Muscle of leg (tissue), 11 donors: ENCODE results near the gene TSPAN4. TPM values are rescaled to one million over a fixed set of nuclear protein-coding genes. Genes with fewer than 3 reads are reported as not detected.

Source experiments
- DNase-seq: peaks from one replicate; pipeline ENCODE4 v3.0.0; 2013
- H3K27ac ChIP-seq: one replicate; pipeline ENCODE4 v1.5.1; 2013; ENCODE audit warnings: mild to moderate bottlenecking, low read length, control low read depth
- H3K27me3 ChIP-seq: one replicate; pipeline ENCODE4 v1.6.1; 2013; ENCODE audit warnings: low read length; ENCODE audit not compliant: control insufficient read depth, insufficient read depth
- H3K36me3 ChIP-seq: one replicate; pipeline ENCODE4 v1.6.1; 2013; ENCODE audit warnings: low read length; ENCODE audit not compliant: control insufficient read depth, insufficient read depth
- H3K4me1 ChIP-seq: one replicate; pipeline ENCODE4 v1.6.1; 2013; ENCODE audit warnings: low read length; ENCODE audit not compliant: control insufficient read depth, insufficient read depth
- H3K4me3 ChIP-seq: one replicate; pipeline ENCODE4 v1.5.1; 2013; ENCODE audit warnings: low read length, control low read depth
- H3K9me3 ChIP-seq: replicated peaks from 2 replicates; pipeline ENCODE4 v1.6.1; 2013; ENCODE audit warnings: low read depth, low read length; ENCODE audit not compliant: control insufficient read depth
- WGBS: methylation state at CpG from one replicate; pipeline ENCODE4 v1.1.5; 2013; ENCODE audit warnings: missing lambda C conversion rate; ENCODE audit not compliant: insufficient coverage; 5-methylcytosine and 5-hydroxymethylcytosine counted together
- polyA plus RNA-seq, 8 donors: library from polyadenylated mRNA; unstranded; fragments of 120-200 nt; gene quantifications; one replicate each; pipeline versions ENCODE4 v1.2.1 to v1.2.3, GENCODE V29; 2013; ENCODE audit warnings: inconsistent platforms in 1 of 8, low replicate concordance in 1 of 8; ENCODE audit not compliant: insufficient read length in 8 of 8, insufficient read depth in 1 of 8
- total RNA-seq: library from RNA; stranded (reverse); fragments of 120-200 nt; gene quantifications from one replicate; pipeline ENCODE4 v1.2.4, GENCODE V29; 2013

TSPAN4 gene
- total and polyA plus RNA-seq, 9 donors: 48.0 to 75.9 (median 63.3) TPM

GRCh38 chr11:860234-861104 is 17.8 kb downstream of the TSPAN4 start:
- 82% methylated on average over 16 of the region's 21 CpGs for WGBS

GRCh38 chr11:861105-861479 is 18.4 kb downstream of the TSPAN4 start:
- Histone ChIP-seq H3K27ac (no peak overlapping the region), H3K27me3 (no peaks in the 10 kb centered on the region), H3K9me3 (no peaks in the 10 kb centered on the region), H3K4me3 (no peak overlapping the region), H3K4me1 (peaks cover 45% of the 10 kb centered on the region), H3K36me3 (peaks cover 17% of the 10 kb centered on the region)
- WGBS: 91% methylated on average over 11 of the region's 14 CpGs
- no peak for DNase-seq

More at GRCh38 chr11:860234-861104, 17.8 kb downstream of the TSPAN4 start:
- Histone ChIP-seq H3K27me3 (no peaks in the 10 kb centered on the region), H3K27ac (no peak overlapping the region), H3K4me1 (peaks cover 51% of the 10 kb centered on the region), H3K4me3 (no peak overlapping the region), H3K9me3 (no peaks in the 10 kb centered on the region), H3K36me3 (peaks cover 10% of the 10 kb centered on the region)
- DNase-seq: no peak

- DNase-seq: no peak
- 29% methylated on average over 20 of the region's 20 CpGs for WGBS
- H3K4me1 ChIP-seq: peaks cover 34% of the 10 kb centered on the region
- no peaks in the 10 kb centered on the region for H3K27me3 ChIP-seq
- no peaks in the 10 kb centered on the region for H3K9me3 ChIP-seq
- peaks cover 26% of the 10 kb centered on the region for H3K36me3 ChIP-seq
- no peak overlapping the region for H3K4me3 ChIP-seq
- H3K27ac ChIP-seq: no peak overlapping the region
Observed at GRCh38 chr11:862081-862661, 19.5 kb downstream of the TSPAN4 start.

DNA sequence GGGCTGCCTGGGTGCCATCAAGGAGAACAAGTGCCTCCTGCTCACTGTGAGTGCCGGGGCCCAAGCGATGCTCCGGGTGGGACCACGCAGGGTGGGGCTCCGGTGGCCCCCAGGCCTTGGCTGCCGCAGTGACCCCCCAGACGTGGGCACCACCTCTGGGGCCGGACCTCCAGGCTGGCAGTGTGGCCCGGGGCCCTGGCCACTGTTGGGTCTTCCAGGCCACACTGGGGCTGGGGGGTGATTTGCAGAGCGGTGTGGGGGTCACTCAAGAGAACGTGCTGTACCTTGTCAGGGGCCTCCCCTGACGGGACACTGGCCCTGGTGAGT is 20.0 kb downstream of the TSPAN4 start:
- H3K27me3 ChIP-seq: no peaks in the 10 kb centered on the region
- H3K9me3 ChIP-seq: no peaks in the 10 kb centered on the region
- DNase-seq: no peak
- H3K4me3 ChIP-seq: no peak overlapping the region
- H3K4me1 ChIP-seq: peaks cover 34% of the 10 kb centered on the region
- H3K36me3 ChIP-seq: peaks cover 26% of the 10 kb centered on the region
- H3K27ac ChIP-seq: no peak overlapping the region
- 43% methylated on average over 9 of the region's 12 CpGs for WGBS

- H3K36me3 ChIP-seq: peaks cover 28% of the 10 kb centered on the region
- no peak overlapping the region for H3K27ac ChIP-seq
- WGBS: 55% methylated on average over 18 of the region's 24 CpGs
- no peaks in the 10 kb centered on the region for H3K9me3 ChIP-seq
- no peak for DNase-seq
- no peaks in the 10 kb centered on the region for H3K27me3 ChIP-seq
- H3K4me1 ChIP-seq: peaks cover 34% of the 10 kb centered on the region
- H3K4me3 ChIP-seq: no peak overlapping the region
Observed at GRCh38 chr11:863023-863909, 20.6 kb downstream of the TSPAN4 start.

DNA sequence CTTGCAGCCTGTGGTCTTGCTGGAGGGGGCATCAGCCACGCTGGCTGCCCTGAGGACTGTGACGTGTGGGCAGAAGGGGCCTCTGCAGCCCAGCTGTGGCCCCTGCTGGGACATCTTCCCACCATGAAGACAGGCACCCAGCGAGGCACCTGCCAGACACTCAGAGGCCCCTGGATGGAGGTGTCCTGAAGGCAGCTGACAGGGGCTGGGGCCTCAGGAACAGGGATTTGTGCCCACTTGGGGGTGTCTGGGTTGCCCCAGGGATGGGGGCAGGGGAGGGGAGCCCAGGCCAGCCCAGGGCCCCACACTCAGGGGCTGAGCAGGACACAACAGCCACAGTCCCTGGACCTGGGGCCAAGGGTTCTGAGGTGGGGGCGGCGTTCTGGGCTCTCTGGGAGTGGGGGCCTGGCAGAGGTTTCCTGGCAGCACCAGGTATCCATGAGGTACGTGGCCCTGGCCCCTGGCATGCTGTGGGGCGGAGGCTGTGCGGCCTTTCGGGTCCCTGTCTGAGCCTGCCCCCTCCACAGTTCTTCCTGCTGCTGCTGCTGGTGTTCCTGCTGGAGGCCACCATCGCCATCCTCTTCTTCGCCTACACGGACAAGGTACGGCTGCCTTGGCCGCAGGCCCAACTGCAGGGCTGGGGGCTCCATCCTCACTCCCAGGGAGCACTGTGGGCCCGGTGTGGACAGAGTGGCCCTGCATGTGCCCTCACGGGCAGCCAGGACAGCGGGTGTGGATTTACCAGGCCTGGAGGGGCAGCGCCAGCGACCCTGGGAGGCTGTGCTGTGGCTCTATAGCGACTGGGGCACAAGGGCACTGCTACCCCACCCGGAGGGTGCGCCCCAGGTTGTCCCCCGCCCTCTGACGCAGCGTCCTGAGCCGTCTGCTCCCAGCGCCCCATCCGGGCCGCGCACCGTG is 21.5 kb downstream of the TSPAN4 start:
- 88% methylated on average over 25 of the region's 31 CpGs for WGBS
- no peak for DNase-seq
- H3K4me1 ChIP-seq: peaks cover 29% of the 10 kb centered on the region
- H3K9me3 ChIP-seq: no peaks in the 10 kb centered on the region
- peaks cover 37% of the 10 kb centered on the region for H3K36me3 ChIP-seq
- H3K27ac ChIP-seq: no peak overlapping the region
- H3K4me3 ChIP-seq: no peak overlapping the region
- H3K27me3 ChIP-seq: no peaks in the 10 kb centered on the region

DNA sequence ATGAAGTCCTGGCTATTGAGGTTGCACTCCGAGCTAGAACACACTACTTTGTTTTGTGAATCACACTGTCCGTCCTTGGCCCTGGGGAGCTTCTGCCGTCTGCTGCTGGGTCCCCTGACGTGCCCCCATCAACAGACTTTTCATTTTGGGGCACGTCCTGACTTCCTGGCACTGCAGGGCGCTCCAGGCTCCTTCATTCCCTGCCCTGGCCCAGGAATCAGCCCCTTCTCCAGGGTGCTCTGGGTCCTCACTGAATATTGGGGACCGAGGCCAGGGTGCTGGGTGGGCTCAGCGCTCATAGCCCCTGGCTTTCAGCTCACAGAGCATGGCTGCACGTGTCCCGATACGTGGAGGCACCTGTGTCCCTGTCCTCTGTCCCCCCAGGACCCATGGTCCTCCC is 22.2 kb downstream of the TSPAN4 start:
- Histone ChIP-seq H3K9me3 (no peaks in the 10 kb centered on the region), H3K36me3 (peaks cover 43% of the 10 kb centered on the region), H3K4me3 (no peak overlapping the region), H3K27ac (no peak overlapping the region), H3K27me3 (no peaks in the 10 kb centered on the region), H3K4me1 (peaks cover 23% of the 10 kb centered on the region)
- DNase-seq: no peak
- 67% methylated on average over 8 of the region's 11 CpGs for WGBS

DNA sequence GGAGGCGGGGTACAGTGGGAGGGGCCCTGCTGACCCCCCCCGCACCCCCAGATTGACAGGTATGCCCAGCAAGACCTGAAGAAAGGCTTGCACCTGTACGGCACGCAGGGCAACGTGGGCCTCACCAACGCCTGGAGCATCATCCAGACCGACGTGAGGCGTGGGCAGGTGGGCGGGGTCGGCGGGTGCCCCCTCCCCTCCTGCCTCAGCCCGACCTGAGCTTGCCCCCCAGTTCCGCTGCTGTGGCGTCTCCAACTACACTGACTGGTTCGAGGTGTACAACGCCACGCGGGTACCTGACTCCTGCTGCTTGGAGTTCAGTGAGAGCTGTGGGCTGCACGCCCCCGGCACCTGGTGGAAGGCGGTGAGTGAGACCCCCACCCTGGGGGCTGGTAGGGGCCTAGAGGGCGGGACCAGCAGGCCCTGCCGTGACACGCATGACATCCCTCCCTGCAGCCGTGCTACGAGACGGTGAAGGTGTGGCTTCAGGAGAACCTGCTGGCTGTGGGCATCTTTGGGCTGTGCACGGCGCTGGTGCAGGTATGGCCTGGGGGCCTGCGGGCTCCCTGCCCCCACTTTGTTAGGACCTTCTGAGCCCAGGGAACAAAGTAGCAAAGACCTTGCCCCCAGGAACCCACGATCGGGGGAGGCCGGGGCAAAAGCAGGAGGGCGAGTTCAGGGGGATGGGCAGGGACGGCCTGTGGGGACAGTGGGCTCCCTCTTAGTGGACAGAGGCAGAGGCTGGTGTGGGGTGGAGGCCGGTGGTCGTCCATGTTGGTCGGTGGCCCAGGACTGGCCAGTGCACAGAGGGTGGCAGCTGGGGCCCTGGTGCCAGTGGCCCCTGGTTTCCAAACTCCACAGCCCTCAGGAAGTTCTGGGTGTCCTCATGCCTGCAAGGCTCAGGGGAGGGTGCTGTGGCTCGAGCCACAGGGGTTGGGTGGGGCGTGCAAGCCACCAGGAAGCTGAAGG is 23.1 kb downstream of the TSPAN4 start:
- Histone ChIP-seq H3K27me3 (no peaks in the 10 kb centered on the region), H3K36me3 (peaks cover 46% of the 10 kb centered on the region), H3K4me1 (peaks cover 15% of the 10 kb centered on the region), H3K9me3 (no peaks in the 10 kb centered on the region), H3K27ac (no peak overlapping the region), H3K4me3 (no peak overlapping the region)
- 71% methylated on average over 35 of the region's 41 CpGs for WGBS
- DNase-seq: no peak

DNA sequence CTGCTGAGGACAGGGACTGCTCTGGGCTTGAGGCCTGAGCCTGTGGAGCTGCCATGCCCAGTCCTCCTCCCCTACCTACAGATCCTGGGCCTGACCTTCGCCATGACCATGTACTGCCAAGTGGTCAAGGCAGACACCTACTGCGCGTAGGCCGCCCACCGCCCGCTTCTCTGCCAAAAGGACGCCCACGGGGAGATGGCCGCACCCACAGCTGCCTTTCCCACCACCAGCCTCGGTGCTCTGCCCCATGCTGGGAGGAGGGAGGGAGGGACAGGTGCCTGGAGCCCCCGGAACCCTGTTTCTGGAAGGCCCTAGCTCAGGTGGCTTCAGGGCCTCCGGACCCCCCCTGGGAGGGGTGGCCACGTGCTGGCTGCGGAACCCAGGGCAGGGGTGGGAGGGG is 23.8 kb downstream of the TSPAN4 start:
- DNase-seq: no peak
- Histone ChIP-seq H3K4me3 (no peak overlapping the region), H3K27ac (no peak overlapping the region), H3K4me1 (peaks cover 15% of the 10 kb centered on the region), H3K9me3 (no peaks in the 10 kb centered on the region), H3K36me3 (peaks cover 46% of the 10 kb centered on the region), H3K27me3 (no peaks in the 10 kb centered on the region)
- 54% methylated on average over 2 of the region's 14 CpGs for WGBS
